ENCODE measurements around the gene GNB1L. TPM values are rescaled to one million over a fixed set of nuclear protein-coding genes. Genes with fewer than 3 reads are reported as not detected.

GNB1L gene
- total and polyA plus RNA-seq, 5 donors from 2014 or later: 8.2 to 29.8 (median 15.2) TPM

DNA sequence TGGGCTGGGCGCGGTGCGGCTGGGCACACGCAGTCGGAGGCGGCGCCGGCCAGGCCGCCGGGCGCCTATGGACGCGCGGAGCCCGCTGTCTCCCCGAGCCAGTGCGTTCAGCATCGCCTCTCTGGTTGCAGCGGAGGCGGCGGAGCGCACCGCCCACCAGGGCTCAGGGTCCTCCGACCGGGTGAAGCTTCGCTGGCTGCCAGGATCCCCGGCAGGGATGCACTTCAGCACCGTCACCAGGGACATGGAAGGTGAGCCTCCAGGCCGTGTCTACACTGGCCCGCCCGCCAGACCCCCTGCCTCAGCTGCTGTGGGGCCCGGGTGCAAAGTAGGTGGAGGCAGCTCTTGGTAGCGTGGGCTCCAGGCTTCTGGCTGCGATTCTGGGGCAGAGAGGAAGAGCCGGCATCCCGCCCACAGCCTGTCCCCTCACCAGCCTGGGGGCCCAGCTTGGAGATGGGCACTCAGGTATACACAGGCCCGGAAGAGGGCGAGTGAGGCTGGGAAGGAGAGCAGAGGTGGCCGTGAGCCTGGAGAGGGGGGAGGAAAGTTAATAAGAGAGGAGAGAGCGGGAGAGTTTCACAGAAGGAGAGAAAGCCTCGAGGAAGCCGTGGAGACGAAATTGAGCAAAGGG, 95.1 kb downstream of the GNB1L start:
- no peaks in the 10 kb centered on the region for H3K36me3 Mint-ChIP-seq
- H3K27ac Mint-ChIP-seq: no peak overlapping the region
- H3K9me3 ChIP-seq (ENCODE audit: control insufficient read depth in 2 of 2, low read length in 2 of 2): no peaks in the 10 kb centered on the region
- ATAC-seq (ENCODE audit: low read depth in 2 of 2) (no peak), DNase-seq (no peak)
- H3K27me3 Mint-ChIP-seq: peaks cover 68% of the 10 kb centered on the region
- peaks cover 5 to 43% (median 14%) of the 10 kb centered on the region in 4 donors for H3K4me1 Mint-ChIP-seq
- peak overlapping the region; percentile 71 to 88 (median 80) for H3K4me3 Mint-ChIP-seq
- H3K27me3 ChIP-seq (ENCODE audit: control insufficient read depth, insufficient read depth, low read length): peaks cover 2% of the 10 kb centered on the region
- H3K9me3 Mint-ChIP-seq: peaks cover 0 to 3% (median 0%) of the 10 kb centered on the region in 7 donors
- peak overlapping the region; percentile 34 for H3K4me3 ChIP-seq (ENCODE audit: low read depth, low read length)
- H3K4me1 ChIP-seq (ENCODE audit: control insufficient read depth, insufficient read depth, low read length, poor library complexity, severe bottlenecking): peaks cover 41% of the 10 kb centered on the region
- no peaks in the 10 kb centered on the region for H3K36me3 ChIP-seq (ENCODE audit: control insufficient read depth, insufficient read depth, low read length)
- no peak overlapping the region for H3K27ac ChIP-seq (ENCODE audit: insufficient read depth, low read length, poor library complexity, severe bottlenecking)

DNA sequence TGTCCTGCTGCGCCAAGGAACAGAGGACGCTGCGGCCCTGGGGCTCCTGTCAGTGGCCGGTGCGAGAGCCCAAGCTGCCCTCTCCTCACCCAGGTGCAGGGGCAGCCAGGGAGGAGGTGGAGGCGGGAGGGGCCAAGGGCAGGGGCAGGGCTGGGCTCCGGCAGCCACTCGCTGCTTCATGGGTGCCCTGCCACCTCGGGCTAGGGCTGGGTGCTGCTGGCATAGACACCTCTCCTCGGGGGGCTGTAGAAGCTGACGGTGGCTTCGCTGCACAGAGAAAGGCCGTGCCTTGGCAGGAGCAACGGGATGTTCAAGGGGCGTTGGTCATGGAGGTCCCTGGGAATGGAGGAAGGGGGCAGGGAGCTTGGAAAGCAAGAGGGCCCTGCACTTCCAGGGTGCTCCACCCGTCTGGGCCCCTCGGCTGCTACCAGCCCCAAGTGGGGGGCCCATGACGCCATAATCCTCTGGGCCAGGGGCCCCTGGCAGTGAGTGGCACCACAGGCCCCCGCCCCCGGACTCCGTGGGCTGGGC, 95.7 kb downstream of the GNB1L start:
- DNase-seq (no peak), ATAC-seq (ENCODE audit: low read depth in 2 of 2) (no peak)
- Histone ChIP-seq H3K4me3 (ENCODE audit: low read depth, low read length) (no peak overlapping the region), H3K9me3 (ENCODE audit: control insufficient read depth in 2 of 2, low read length in 2 of 2) (no peaks in the 10 kb centered on the region), H3K27ac (ENCODE audit: insufficient read depth, low read length, poor library complexity, severe bottlenecking) (no peak overlapping the region), H3K27me3 (ENCODE audit: control insufficient read depth, insufficient read depth, low read length) (peaks cover 2% of the 10 kb centered on the region), H3K4me1 (ENCODE audit: control insufficient read depth, insufficient read depth, low read length, poor library complexity, severe bottlenecking) (peaks cover 41% of the 10 kb centered on the region), H3K36me3 (ENCODE audit: control insufficient read depth, insufficient read depth, low read length) (no peaks in the 10 kb centered on the region)
- H3K36me3 Mint-ChIP-seq: no peaks in the 10 kb centered on the region
- H3K4me1 Mint-ChIP-seq: peaks cover 5 to 43% (median 14%) of the 10 kb centered on the region in 4 donors
- peaks cover 0 to 3% (median 0%) of the 10 kb centered on the region in 7 donors for H3K9me3 Mint-ChIP-seq
- H3K27ac Mint-ChIP-seq: no peak overlapping the region
- peaks cover 70% of the 10 kb centered on the region for H3K27me3 Mint-ChIP-seq
- H3K4me3 Mint-ChIP-seq: peak overlapping the region in 2 of 4 donors; percentile 31 to 41

DNA sequence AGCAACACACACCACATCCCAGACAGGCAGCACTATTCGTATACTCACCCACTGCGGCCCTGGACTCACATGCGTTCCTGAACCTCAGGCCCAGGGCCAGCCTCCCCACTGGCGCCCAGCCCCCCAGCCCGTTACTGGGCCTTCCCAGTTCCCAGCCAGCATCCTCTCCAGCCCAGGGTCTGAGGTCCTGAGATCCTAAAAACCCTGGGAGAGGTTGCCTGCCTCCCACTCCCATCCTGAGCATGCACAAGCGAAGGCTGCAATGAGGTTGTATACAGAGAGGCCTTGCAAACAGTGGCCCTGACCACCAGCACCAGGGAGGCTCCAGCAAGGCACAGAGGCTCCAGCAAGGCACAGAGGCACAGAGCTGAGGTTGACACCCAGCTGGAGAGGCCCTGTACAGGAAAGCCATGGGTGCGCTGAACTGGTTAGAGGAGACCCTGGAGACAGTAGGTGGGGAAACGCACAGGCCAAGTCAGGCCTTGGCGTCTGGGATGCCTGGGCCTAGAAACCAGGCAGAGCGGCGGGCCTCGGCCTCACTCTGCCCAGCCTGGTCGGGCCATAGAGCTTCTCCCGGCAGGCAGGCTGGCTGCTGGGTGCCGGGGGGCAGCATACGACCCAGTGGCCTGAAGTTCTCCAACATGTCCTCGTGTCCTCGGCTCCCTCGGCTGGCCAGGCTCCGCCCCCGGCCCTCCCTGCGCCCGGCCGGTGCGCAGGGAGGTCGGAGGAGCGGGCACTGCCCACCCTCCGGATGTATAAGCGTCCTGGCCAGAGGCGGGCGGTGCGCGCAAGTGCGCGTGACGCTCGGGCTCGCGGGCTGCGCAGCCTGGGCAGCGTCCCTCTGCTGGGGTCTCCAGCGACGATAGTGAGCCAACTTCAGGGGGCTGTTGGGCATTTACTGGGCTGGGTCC, 96.4 kb downstream of the GNB1L start:
- H3K4me1 Mint-ChIP-seq: peaks cover 5 to 43% (median 14%) of the 10 kb centered on the region in 4 donors
- H3K27me3 Mint-ChIP-seq: peaks cover 66% of the 10 kb centered on the region
- H3K36me3 Mint-ChIP-seq: no peaks in the 10 kb centered on the region
- H3K4me3 Mint-ChIP-seq: peak overlapping the region; percentile 66 to 80 (median 75)
- H3K36me3 ChIP-seq (ENCODE audit: control insufficient read depth, insufficient read depth, low read length): no peaks in the 10 kb centered on the region
- H3K27me3 ChIP-seq (ENCODE audit: control insufficient read depth, insufficient read depth, low read length): peaks cover 2% of the 10 kb centered on the region
- no peak overlapping the region for H3K27ac ChIP-seq (ENCODE audit: insufficient read depth, low read length, poor library complexity, severe bottlenecking)
- H3K9me3 Mint-ChIP-seq: peaks cover 0 to 3% (median 0%) of the 10 kb centered on the region in 7 donors
- H3K9me3 ChIP-seq (ENCODE audit: control insufficient read depth in 2 of 2, low read length in 2 of 2): no peaks in the 10 kb centered on the region
- no peak for DNase-seq
- ATAC-seq (ENCODE audit: low read depth in 2 of 2): no peak
- peaks cover 41% of the 10 kb centered on the region for H3K4me1 ChIP-seq (ENCODE audit: control insufficient read depth, insufficient read depth, low read length, poor library complexity, severe bottlenecking)
- no peak overlapping the region for H3K4me3 ChIP-seq (ENCODE audit: low read depth, low read length)
- H3K27ac Mint-ChIP-seq: no peak overlapping the region

DNA sequence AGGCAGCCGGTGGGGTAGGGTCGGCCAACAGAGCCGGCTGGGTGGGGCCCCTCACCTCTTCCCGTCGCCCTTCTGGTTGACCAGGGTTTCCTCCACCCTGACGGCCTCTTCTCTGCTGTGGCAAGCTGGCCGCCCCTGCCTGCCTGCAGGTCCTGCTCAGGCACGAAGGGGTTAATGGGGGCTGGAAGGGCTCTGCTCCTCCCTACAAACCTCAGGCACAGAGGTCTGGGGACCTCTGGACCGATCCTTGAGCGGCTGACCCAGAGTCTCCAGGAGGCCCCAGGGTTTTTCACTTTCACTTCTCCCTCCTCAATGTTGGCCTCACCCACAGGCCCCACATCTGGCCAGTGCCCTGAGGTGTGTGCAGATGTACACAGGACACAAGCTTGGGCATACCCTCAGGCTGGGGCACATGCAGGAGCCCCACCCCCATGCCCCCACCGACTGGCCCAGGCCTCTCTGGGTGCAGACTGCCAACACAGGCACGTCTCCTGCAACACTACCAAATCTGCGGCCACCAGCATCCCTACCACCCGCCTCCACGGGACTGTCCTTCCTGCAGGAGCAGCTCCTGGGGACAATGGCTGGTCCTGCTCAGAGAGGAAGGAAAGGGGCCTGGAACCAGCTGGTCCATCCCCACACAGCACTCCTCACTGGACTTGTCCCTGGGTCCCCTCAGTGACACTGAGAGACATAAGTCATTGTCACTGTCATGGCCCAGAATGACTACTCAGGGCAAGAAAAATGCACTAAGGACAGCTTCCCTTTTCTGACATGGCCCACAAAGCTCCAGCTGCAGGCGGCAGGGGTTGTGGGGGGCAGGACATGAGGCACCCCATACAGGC, 97.3 kb downstream of the GNB1L start:
- peaks cover 5% of the 10 kb centered on the region for H3K27me3 ChIP-seq (ENCODE audit: control insufficient read depth, insufficient read depth, low read length)
- H3K4me1 Mint-ChIP-seq: peaks cover 5 to 39% (median 14%) of the 10 kb centered on the region in 4 donors

DNA sequence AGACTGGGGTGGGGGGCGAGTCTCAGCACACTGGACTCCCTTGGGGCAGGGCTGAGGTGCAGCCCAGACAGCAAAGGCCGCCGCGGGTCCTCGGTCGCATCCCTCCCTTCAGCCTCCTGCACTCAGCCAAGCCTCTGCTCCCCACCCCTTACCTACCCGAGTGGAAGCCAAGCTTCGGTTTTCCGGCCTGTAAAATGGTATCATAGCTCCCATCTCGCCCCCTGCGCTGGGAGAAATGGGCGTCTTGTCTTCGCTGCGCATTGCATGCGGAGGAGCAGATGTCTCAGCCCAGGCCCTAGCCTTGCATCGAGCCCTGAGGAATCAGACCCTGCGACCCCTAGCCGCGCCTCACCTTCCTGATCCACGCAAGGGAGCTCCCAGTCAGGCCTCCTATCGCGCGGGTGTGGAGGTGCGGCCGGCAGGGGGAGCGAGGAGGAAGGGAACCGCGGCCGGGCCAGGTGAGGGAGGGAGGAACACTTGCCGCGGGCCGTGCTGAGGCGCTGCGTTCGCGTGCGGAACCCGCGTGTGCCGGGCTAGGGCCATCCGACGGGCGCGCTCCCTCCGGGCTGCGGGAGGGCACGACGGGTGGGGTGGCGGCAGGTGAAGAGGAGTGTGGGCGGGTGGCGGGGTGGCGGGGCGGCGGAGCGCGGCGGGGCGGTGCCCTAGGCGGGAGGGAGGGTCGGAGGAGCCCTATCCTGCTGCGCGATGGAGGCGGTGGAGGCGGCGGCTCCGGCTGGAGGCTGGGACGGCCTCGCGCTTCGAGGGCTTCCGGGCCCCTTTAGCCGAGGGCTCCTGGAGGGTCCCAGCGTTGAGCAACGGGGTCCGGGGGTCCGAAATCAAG, 98.2 kb downstream of the GNB1L start:
- H3K9me3 Mint-ChIP-seq: peaks cover 0 to 3% (median 0%) of the 10 kb centered on the region in 7 donors
- H3K9me3 ChIP-seq (ENCODE audit: control insufficient read depth in 2 of 2, low read length in 2 of 2): no peaks in the 10 kb centered on the region
- H3K27me3 Mint-ChIP-seq: peaks cover 54% of the 10 kb centered on the region
- no peaks in the 10 kb centered on the region for H3K36me3 Mint-ChIP-seq
- DNase-seq (peak; percentile 56 to 80 (median 72)), ATAC-seq (ENCODE audit: low read depth in 2 of 2) (peak; percentile 63 to 71)
- H3K27ac ChIP-seq (ENCODE audit: insufficient read depth, low read length, poor library complexity, severe bottlenecking): no peak overlapping the region
- H3K4me3 Mint-ChIP-seq: peak overlapping the region in 3 of 4 donors; percentile 43 to 80 (median 76)
- peaks cover 38% of the 10 kb centered on the region for H3K4me1 ChIP-seq (ENCODE audit: control insufficient read depth, insufficient read depth, low read length, poor library complexity, severe bottlenecking)
- no peak overlapping the region for H3K27ac Mint-ChIP-seq
- no peaks in the 10 kb centered on the region for H3K36me3 ChIP-seq (ENCODE audit: control insufficient read depth, insufficient read depth, low read length)
- peaks cover 5% of the 10 kb centered on the region for H3K27me3 ChIP-seq (ENCODE audit: control insufficient read depth, insufficient read depth, low read length)
- peaks cover 5 to 34% (median 14%) of the 10 kb centered on the region in 4 donors for H3K4me1 Mint-ChIP-seq
- no peak overlapping the region for H3K4me3 ChIP-seq (ENCODE audit: low read depth, low read length)

More for the DNA sequence above, 97.3 kb downstream of the GNB1L start:
- DNase-seq (no peak), ATAC-seq (ENCODE audit: low read depth in 2 of 2) (no peak)
- no peak overlapping the region for H3K4me3 ChIP-seq (ENCODE audit: low read depth, low read length)
- H3K4me1 ChIP-seq (ENCODE audit: control insufficient read depth, insufficient read depth, low read length, poor library complexity, severe bottlenecking): peaks cover 41% of the 10 kb centered on the region
- no peak overlapping the region for H3K27ac ChIP-seq (ENCODE audit: insufficient read depth, low read length, poor library complexity, severe bottlenecking)
- Mint-ChIP-seq H3K4me3 (peak overlapping the region; percentile 66 to 80 (median 75)), H3K27me3 (peaks cover 62% of the 10 kb centered on the region), H3K36me3 (no peaks in the 10 kb centered on the region), H3K9me3 (peaks cover 0 to 3% (median 0%) of the 10 kb centered on the region in 7 donors), H3K27ac (no peak overlapping the region)
- H3K9me3 ChIP-seq (ENCODE audit: control insufficient read depth in 2 of 2, low read length in 2 of 2): no peaks in the 10 kb centered on the region
- H3K36me3 ChIP-seq (ENCODE audit: control insufficient read depth, insufficient read depth, low read length): no peaks in the 10 kb centered on the region

DNA sequence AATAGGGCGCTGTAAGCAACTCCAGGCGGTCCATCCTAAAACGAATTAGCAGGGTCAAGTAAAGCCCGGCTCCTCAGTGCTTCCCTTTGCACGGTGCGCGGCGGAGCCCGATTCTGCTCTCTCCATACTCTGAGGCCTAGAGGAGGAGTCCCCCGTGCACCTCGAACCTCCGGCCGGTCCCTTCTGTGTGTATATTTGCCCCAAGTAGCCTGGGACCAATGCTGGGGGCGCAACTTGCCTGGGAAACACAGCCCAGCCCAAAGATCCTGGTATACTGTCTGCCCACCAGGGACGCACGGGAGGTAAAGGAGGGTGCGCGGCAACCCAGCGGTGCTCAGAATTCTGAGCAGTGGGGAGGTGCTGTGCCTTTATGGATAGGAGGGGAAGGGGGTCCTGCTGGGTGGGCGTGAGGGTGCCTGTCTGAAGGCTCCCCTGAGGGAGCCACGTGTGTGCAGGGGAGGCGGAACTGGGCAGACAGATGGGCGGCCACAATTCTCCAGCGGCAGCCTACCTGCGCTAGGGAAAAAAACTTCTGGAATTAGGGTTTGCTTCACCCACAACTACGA, 98.9 kb downstream of the GNB1L start:
- Histone ChIP-seq H3K4me3 (ENCODE audit: low read depth, low read length) (no peak overlapping the region), H3K9me3 (ENCODE audit: control insufficient read depth in 2 of 2, low read length in 2 of 2) (no peaks in the 10 kb centered on the region), H3K36me3 (ENCODE audit: control insufficient read depth, insufficient read depth, low read length) (no peaks in the 10 kb centered on the region), H3K27me3 (ENCODE audit: control insufficient read depth, insufficient read depth, low read length) (peaks cover 5% of the 10 kb centered on the region), H3K27ac (ENCODE audit: insufficient read depth, low read length, poor library complexity, severe bottlenecking) (no peak overlapping the region), H3K4me1 (ENCODE audit: control insufficient read depth, insufficient read depth, low read length, poor library complexity, severe bottlenecking) (peaks cover 33% of the 10 kb centered on the region)
- Mint-ChIP-seq H3K36me3 (no peaks in the 10 kb centered on the region), H3K27ac (no peak overlapping the region), H3K27me3 (peaks cover 53% of the 10 kb centered on the region), H3K4me3 (peak overlapping the region in 2 of 4 donors; percentile 53 to 80), H3K4me1 (peaks cover 5 to 34% (median 14%) of the 10 kb centered on the region in 4 donors), H3K9me3 (peaks cover 0 to 3% (median 0%) of the 10 kb centered on the region in 7 donors)
- DNase-seq (no peak), ATAC-seq (ENCODE audit: low read depth in 2 of 2) (no peak)
